KMS-11 (cell line): ENCODE data around the gene BRAF.

ENCODE experiments used
- H2AFZ ChIP-seq: fragments of 200-600 bp; sonication (generic); 2 replicates; pipeline ENCODE4 v1.6.1; 2016; ENCODE audit warnings: antibody characterized with exemption, mixed run types, low read depth
- H3K27ac ChIP-seq: fragments of 200-600 bp; sonication (generic); 2 replicates; pipeline ENCODE4 v1.6.1; 2016; ENCODE audit warnings: mild to moderate bottlenecking, mixed run types
- H3K27me3 ChIP-seq: fragments of 200-600 bp; sonication (generic); 2 replicates; pipeline ENCODE4 v1.6.1; 2017; ENCODE audit warnings: mild to moderate bottlenecking, low read depth, mixed run types, moderate library complexity; ENCODE audit not compliant: insufficient read depth
- H3K36me3 ChIP-seq: fragments of 200-600 bp; sonication (generic); 2 replicates; pipeline ENCODE4 v1.6.1; 2017; ENCODE audit warnings: mild to moderate bottlenecking, mixed run types; ENCODE audit not compliant: insufficient read depth
- H3K4me1 ChIP-seq: fragments of 200-600 bp; sonication (generic); 2 replicates; pipeline ENCODE4 v1.6.1; 2016; ENCODE audit warnings: mild to moderate bottlenecking, low read depth, mixed run types; ENCODE audit not compliant: poor library complexity, severe bottlenecking
- H3K4me2 ChIP-seq: fragments of 200-600 bp; sonication (generic); 2 replicates; pipeline ENCODE4 v1.7.0; 2016; ENCODE audit warnings: mild to moderate bottlenecking, mixed run types
- H3K4me3 ChIP-seq: fragments of 200-600 bp; sonication (generic); IDR thresholded peaks from 2 replicates; pipeline ENCODE4 v1.6.1; 2017; ENCODE audit warnings: low read depth, low read length, mixed read lengths; ENCODE audit not compliant: insufficient read depth
- H3K79me2 ChIP-seq: fragments of 200-600 bp; sonication (generic); 2 replicates; pipeline ENCODE4 v1.6.1; 2016; ENCODE audit warnings: low read depth, mixed run types; ENCODE audit not compliant: insufficient read depth
- H3K9ac ChIP-seq: fragments of 200-600 bp; sonication (generic); 2 replicates; pipeline ENCODE4 v1.6.1; 2016; ENCODE audit warnings: mild to moderate bottlenecking, mixed run types
- H4K20me1 ChIP-seq: fragments of 200-600 bp; sonication (generic); 2 replicates; pipeline ENCODE4 v1.6.1; 2016; ENCODE audit warnings: mild to moderate bottlenecking, mixed run types; ENCODE audit not compliant: insufficient read depth
- CTCF ChIP-seq: fragments of 200-600 bp; sonication (generic); conservative IDR thresholded peaks from 2 replicates; pipeline ENCODE4 v1.6.1; 2017; ENCODE audit warnings: low read depth, mild to moderate bottlenecking, antibody characterized with exemption, low read length, moderate library complexity, mixed read lengths

BRAF gene

GRCh38 chr7:140926021-140926817 is 1.5 kb upstream of the BRAF start:
- Histone ChIP-seq H3K27ac (no peak overlapping the region), H3K36me3 (no peaks in the 10 kb centered on the region), H3K79me2 (peaks cover 32% of the 10 kb centered on the region), H3K4me2 (no peak overlapping the region), H2AFZ (no peak overlapping the region), H4K20me1 (0 out of 2 replicates have a peak, but pooled peaks cover 11% of the 10 kb centered on the region), H3K4me3 (no peak overlapping the region), H3K4me1 (peaks cover 31% of the 10 kb centered on the region), H3K9ac (no peak overlapping the region), H3K27me3 (no peaks in the 10 kb centered on the region)
- no peak for TF ChIP-seq CTCF

GRCh38 chr7:140924019-140924820 is 509 bp downstream of the BRAF start:
- H3K4me3 ChIP-seq, result peak overlapping the region; percentile 52
- peak overlapping the region; percentile 91 for H2AFZ ChIP-seq
- H3K9ac ChIP-seq, result peak overlapping the region; percentile 97
- no peaks in the 10 kb centered on the region for H3K36me3 ChIP-seq
- H3K27me3 ChIP-seq, result no peaks in the 10 kb centered on the region
- TF ChIP-seq CTCF, result peak; percentile 65
- H3K4me2 ChIP-seq, result peak overlapping the region; percentile 77
- H3K79me2 ChIP-seq, result peaks cover 52% of the 10 kb centered on the region
- H3K4me1 ChIP-seq, result peaks cover 40% of the 10 kb centered on the region
- H3K27ac ChIP-seq, result peak overlapping the region; percentile 93
- 0 out of 2 replicates have a peak, but pooled peaks cover 11% of the 10 kb centered on the region for H4K20me1 ChIP-seq

GRCh38 chr7:140923358-140924006 is 1.2 kb downstream of the BRAF start:
- Histone ChIP-seq H3K4me1 (peaks cover 40% of the 10 kb centered on the region), H3K4me3 (peak overlapping the region; percentile 52), H4K20me1 (0 out of 2 replicates have a peak, but pooled peaks cover 11% of the 10 kb centered on the region), H3K9ac (peak overlapping the region; percentile 97), H3K36me3 (no peaks in the 10 kb centered on the region; the same call in 1 of the 2 replicates), H3K27me3 (no peaks in the 10 kb centered on the region), H3K27ac (peak overlapping the region; percentile 93; the same call in 1 of the 2 replicates), H3K4me2 (peak overlapping the region; percentile 77), H2AFZ (peak overlapping the region; percentile 91), H3K79me2 (peaks cover 57% of the 10 kb centered on the region)
- TF ChIP-seq CTCF, result no peak

GRCh38 chr7:140922741-140923345 is 1.9 kb downstream of the BRAF start:
- no peak for TF ChIP-seq CTCF
- peaks cover 40% of the 10 kb centered on the region for H3K4me1 ChIP-seq
- peak overlapping the region; percentile 77 for H3K4me2 ChIP-seq
- no peak overlapping the region for H3K9ac ChIP-seq
- H3K79me2 ChIP-seq, result peaks cover 64% of the 10 kb centered on the region
- no peaks in the 10 kb centered on the region; the same call in 1 of the 2 replicates for H3K36me3 ChIP-seq
- H3K27ac ChIP-seq, result no peak overlapping the region
- H3K27me3 ChIP-seq, result no peaks in the 10 kb centered on the region
- no peak overlapping the region for H2AFZ ChIP-seq
- H3K4me3 ChIP-seq, result no peak overlapping the region
- 0 out of 2 replicates have a peak, but pooled peaks cover 11% of the 10 kb centered on the region for H4K20me1 ChIP-seq
